Smooth muscle cell (in vitro differentiated cells): ENCODE data around the gene ARHGEF4. TPM values are rescaled to one million over a fixed set of nuclear protein-coding genes. Genes with fewer than 3 reads are reported as not detected.
A peak's percentile ranks its signal among the peaks of the same experiment; 100 is the strongest.

ENCODE experiments used
- DNase-seq: peaks from one replicate; lab custom pipeline; 2025; ENCODE audit not compliant: unreplicated experiment; lab: John Stamatoyannopoulos, UW
- H2AFZ ChIP-seq: fragments of 200-600 bp; sonication (generic); 2 replicates; pipeline ENCODE4 v1.6.0; 2016; ENCODE audit warnings: antibody characterized with exemption, low read depth, mild to moderate bottlenecking
- H3F3A ChIP-seq: fragments of 200-600 bp; sonication (generic); 2 replicates; pipeline ENCODE4 v1.6.0; 2017; ENCODE audit warnings: antibody characterized with exemption, low read depth
- H3K27ac ChIP-seq: fragments of 200-600 bp; sonication (generic); 2 replicates; pipeline ENCODE4 v1.5.1; 2016; ENCODE audit warnings: low read depth, mild to moderate bottlenecking
- H3K27me3 ChIP-seq: fragments of 200-600 bp; sonication (generic); 2 replicates; pipeline ENCODE4 v1.6.1; 2016; ENCODE audit warnings: low read depth, mild to moderate bottlenecking
- H3K36me3 ChIP-seq: fragments of 200-600 bp; sonication (generic); 2 replicates; pipeline ENCODE4 v1.5.1; 2016; ENCODE audit warnings: low read depth
- H3K4me1 ChIP-seq: fragments of 200-600 bp; sonication (generic); 2 replicates; pipeline ENCODE4 v1.5.1; 2016; ENCODE audit warnings: low read depth
- H3K4me2 ChIP-seq: fragments of 200-600 bp; sonication (generic); 2 replicates; pipeline ENCODE4 v1.6.0; 2016; ENCODE audit warnings: mild to moderate bottlenecking
- H3K4me3 ChIP-seq: fragments of 200-600 bp; sonication (generic); 2 replicates; pipeline ENCODE4 v1.5.1; 2016; ENCODE audit warnings: mild to moderate bottlenecking
- H3K79me2 ChIP-seq: fragments of 200-600 bp; sonication (generic); 2 replicates; pipeline ENCODE4 v1.6.0; 2016; ENCODE audit warnings: low read depth, mild to moderate bottlenecking
- H3K9ac ChIP-seq: fragments of 200-600 bp; sonication (generic); 2 replicates; pipeline ENCODE4 v1.6.0; 2016; ENCODE audit warnings: low read depth
- H3K9me3 ChIP-seq: fragments of 200-600 bp; sonication (generic); replicated peaks from 2 replicates; pipeline ENCODE4 v1.5.1; 2016; ENCODE audit warnings: low read depth
- H4K20me1 ChIP-seq: fragments of 200-600 bp; sonication (generic); 2 replicates; pipeline ENCODE4 v1.6.0; 2016; ENCODE audit warnings: low read depth
- CTCF ChIP-seq: fragments of 200-600 bp; sonication (generic); IDR thresholded peaks from 2 replicates; pipeline ENCODE4 v1.5.1; 2017; ENCODE audit warnings: borderline replicate concordance, mild to moderate bottlenecking, antibody characterized with exemption; ENCODE audit not compliant: insufficient read depth, poor library complexity, severe bottlenecking
- WGBS: methylation state at CpG from one replicate; pipeline ENCODE4 v1.1.7; 2016; ENCODE audit warnings: low lambda C conversion rate; 5-methylcytosine and 5-hydroxymethylcytosine counted together
- polyA plus RNA-seq: library from polyadenylated mRNA; unstranded; fragments of >200 nt; fragmentation: Nextera tagmentation; extraction: Ambion mirVana; gene quantifications from 2 replicates; pipeline ENCODE4 v1.2.1, GENCODE V29; 2016
- total RNA-seq: library from RNA; depleted of rRNA; stranded (reverse); fragments of >200 nt; gene quantifications from 2 replicates; pipeline ENCODE4 v1.2.3, GENCODE V29; 2014

The ARHGEF4 gene
- total and polyA plus RNA-seq, 2 experiments from 2014 or later = 14.9 to 16.0 TPM

DNA sequence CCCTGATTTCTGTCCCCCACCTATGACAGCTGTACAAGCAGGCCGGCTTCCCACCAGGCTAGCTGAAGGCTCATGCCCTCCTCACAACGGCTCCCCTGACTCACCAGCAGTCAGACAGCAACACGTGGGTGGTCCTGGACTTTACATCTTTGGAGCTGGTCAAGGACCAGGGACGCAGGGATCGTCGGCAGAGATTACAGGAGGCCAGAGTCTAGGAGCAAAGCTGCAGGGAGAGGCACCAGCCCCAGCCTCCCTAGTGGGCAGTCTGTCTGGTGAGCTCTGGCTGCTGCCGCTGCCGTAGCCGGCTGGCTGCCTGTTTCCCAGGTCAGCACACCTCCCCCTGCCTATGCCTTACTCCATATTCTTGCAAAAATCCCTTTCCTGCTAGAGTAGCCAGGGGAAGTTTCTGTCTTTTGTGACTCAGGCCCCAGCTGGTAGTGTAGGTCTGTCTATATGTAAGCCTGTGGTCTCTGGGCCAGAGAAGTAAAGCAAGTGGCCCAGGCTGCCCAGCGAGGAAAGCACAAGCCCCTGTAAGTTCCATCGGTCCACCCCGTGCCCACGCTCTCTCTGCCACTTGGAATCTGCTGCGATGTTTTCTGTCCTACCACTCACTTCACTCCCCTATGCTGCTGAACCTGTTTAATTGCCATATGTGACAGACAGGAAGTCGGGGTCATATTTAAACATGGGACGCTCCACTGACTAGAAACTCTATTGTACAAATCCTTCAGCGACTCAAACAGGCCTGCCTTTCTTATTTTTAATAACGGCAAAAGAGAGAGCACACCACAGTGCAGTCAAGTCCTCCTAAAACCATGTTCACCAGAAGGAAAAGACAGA lies 2.4 kb upstream of the ARHGEF4 start:
- Histone ChIP-seq H3K4me1 (peaks cover 7% of the 10 kb centered on the region), H2AFZ (no peak overlapping the region)

DNA sequence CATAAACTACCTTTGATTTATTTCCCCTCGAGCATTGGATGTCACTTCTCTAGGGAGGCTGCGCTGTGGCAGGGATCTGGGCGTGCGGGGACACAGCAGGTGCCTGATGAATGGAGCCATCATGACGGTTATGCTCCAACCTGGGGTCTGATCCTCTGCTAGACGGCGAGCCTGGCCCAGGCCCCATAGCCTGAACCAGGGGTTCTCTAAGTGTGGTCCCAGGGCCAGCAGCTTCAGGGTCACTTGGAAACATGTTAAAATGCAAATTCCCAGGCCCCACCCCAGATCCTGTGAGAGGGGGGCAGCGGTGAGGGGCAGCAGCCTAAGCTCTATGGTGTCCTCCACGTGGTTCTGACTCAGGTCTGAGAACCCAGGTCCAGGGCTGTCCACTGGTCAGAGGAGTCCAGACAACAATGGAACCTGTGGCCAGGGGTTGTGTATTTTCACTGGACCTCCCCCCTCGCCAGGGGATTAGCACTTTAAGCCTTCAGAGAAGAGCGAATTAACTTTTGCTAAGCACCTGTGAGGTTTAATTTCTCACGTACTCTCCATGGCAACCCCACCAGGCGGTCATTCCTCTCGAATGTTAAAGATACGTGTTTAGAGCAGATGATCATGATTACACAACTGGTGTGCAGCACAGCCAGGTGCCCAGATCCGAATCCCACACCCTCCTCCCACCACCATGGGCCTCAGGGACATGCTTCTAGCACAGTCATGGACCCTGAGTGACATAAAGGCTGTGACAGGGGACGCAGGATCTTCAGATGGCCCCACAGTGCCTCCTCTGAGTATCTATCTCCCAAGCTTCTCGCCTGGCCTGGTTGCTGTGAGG lies 1.6 kb upstream of the ARHGEF4 start:
- WGBS = 90% methylated on average over 18 of the region's 18 CpGs
- peak overlapping the region; percentile 55 for H3K27ac ChIP-seq

More for the DNA sequence above, 2.4 kb upstream of the ARHGEF4 start:
- no peak for TF ChIP-seq CTCF
- Histone ChIP-seq H3K27me3 (peaks cover 34% of the 10 kb centered on the region), H3K9ac (no peak overlapping the region), H3K4me2 (peak overlapping the region; percentile 34), H3F3A (no peaks in the 10 kb centered on the region), H3K4me3 (no peak overlapping the region), H3K9me3 (no peaks in the 10 kb centered on the region), H4K20me1 (no peaks in the 10 kb centered on the region), H3K27ac (peak overlapping the region; percentile 55), H3K36me3 (no peaks in the 10 kb centered on the region), H3K79me2 (no peaks in the 10 kb centered on the region)
- no peak for DNase-seq
- WGBS = 42% methylated on average over 18 of the region's 18 CpGs

DNA sequence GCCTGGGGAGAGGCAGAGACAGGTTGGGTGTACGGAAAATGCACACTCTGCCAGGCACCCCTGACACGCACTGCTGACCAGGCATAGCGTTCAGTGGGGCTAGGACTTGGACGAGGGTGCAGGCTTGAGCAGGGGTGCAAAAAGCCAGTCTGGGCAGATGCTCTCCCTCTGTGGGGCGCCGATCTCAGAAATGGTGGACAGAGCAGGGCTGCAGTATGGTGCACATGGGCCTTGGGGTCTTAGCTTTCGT lies 1.0 kb upstream of the ARHGEF4 start:
- DNase-seq = no peak
- 97% methylated on average over 7 of the region's 7 CpGs for WGBS

More for the DNA sequence above, 1.6 kb upstream of the ARHGEF4 start:
- no peak overlapping the region for H3K9ac ChIP-seq
- H4K20me1 ChIP-seq = no peaks in the 10 kb centered on the region
- H3K36me3 ChIP-seq = no peaks in the 10 kb centered on the region
- H2AFZ ChIP-seq = no peak overlapping the region
- no peaks in the 10 kb centered on the region for H3F3A ChIP-seq
- no peaks in the 10 kb centered on the region for H3K79me2 ChIP-seq
- no peak for DNase-seq
- peaks cover 7% of the 10 kb centered on the region for H3K4me1 ChIP-seq
- no peak overlapping the region for H3K4me3 ChIP-seq
- H3K27me3 ChIP-seq = peaks cover 42% of the 10 kb centered on the region
- H3K9me3 ChIP-seq = no peaks in the 10 kb centered on the region
- TF ChIP-seq CTCF = no peak
- no peak overlapping the region for H3K4me2 ChIP-seq

More for the DNA sequence above, 1.0 kb upstream of the ARHGEF4 start:
- Histone ChIP-seq H3K27me3 (peaks cover 48% of the 10 kb centered on the region), H4K20me1 (no peaks in the 10 kb centered on the region), H3F3A (no peaks in the 10 kb centered on the region), H3K79me2 (no peaks in the 10 kb centered on the region), H3K9ac (no peak overlapping the region), H3K9me3 (no peaks in the 10 kb centered on the region), H3K4me2 (no peak overlapping the region), H3K4me1 (peaks cover 7% of the 10 kb centered on the region), H2AFZ (no peak overlapping the region), H3K36me3 (no peaks in the 10 kb centered on the region), H3K27ac (no peak overlapping the region), H3K4me3 (no peak overlapping the region)
- TF ChIP-seq CTCF = no peak
